Measurements from ENCODE around the gene VAPB.

The VAPB gene

GRCh38 chr20:58486207-58486606 is 97.2 kb downstream of the VAPB start:
- FAIRE-seq = no peak

- no peak for FAIRE-seq
Observed at GRCh38 chr20:58492074-58492718, 103.2 kb downstream of the VAPB start.

GRCh38 chr20:58492795-58493524 is 103.9 kb downstream of the VAPB start:
- FAIRE-seq = no peak

- FAIRE-seq = no peak
Observed at GRCh38 chr20:58494923-58495622, 106.0 kb downstream of the VAPB start.

GRCh38 chr20:58495623-58496428 is 106.8 kb downstream of the VAPB start:
- FAIRE-seq = no peak

- FAIRE-seq = no peak
Observed at GRCh38 chr20:58496429-58496769, 107.4 kb downstream of the VAPB start.

- no peak for FAIRE-seq
Observed at GRCh38 chr20:58497076-58497641, 108.1 kb downstream of the VAPB start.

GRCh38 chr20:58497724-58498469 is 108.9 kb downstream of the VAPB start:
- FAIRE-seq = no peak

- no peak for FAIRE-seq
Observed at GRCh38 chr20:58498470-58499068, 109.5 kb downstream of the VAPB start.

- FAIRE-seq = no peak
Observed at GRCh38 chr20:58500256-58500655, 111.2 kb downstream of the VAPB start.
